HEK293 (cell line): Measurements from ENCODE around the gene PEX16.

Experiments used
- CTCF ChIA-PET: fragments of 350-600 bp; formaldehyde crosslinking; extraction: SDS; loops from one replicate; lab custom pipeline; 2021; ENCODE audit warnings: antibody characterized with exemption; lab: Yijun Ruan, JAX
- POLR2A ChIA-PET: fragments of 300-600 bp; formaldehyde crosslinking; extraction: SDS; loops from one replicate; lab custom pipeline; 2020; ENCODE audit warnings: antibody characterized with exemption, inconsistent platforms; lab: Yijun Ruan, JAX
- H3K27ac ChIP-seq: fragments of 200-500 bp; sonication (Bioruptor generic); 2 replicates; pipeline ENCODE4 v1.5.1; 2014; ENCODE audit warnings: low read depth, low read length, control low read depth, inconsistent platforms; ENCODE audit errors: extremely low read depth
- H3K36me3 ChIP-seq, 2 experiments: fragments of 200-500 bp in 1 of 2; sonication (Bioruptor generic) in 1 of 2; 1 replicate in 1 of 2; 2 replicates in 1 of 2; pipeline ENCODE4 v1.5.1; 2014 to 2017; ENCODE audit warnings: inconsistent platforms in 2 of 2, low read length in 2 of 2; ENCODE audit not compliant: control insufficient read depth in 2 of 2, insufficient read depth in 1 of 2
- H3K4me1 ChIP-seq: fragments of 200-500 bp; sonication (Bioruptor generic); 2 replicates; pipeline ENCODE4 v1.5.1; 2014; ENCODE audit warnings: mild to moderate bottlenecking, low read length, inconsistent platforms; ENCODE audit not compliant: control insufficient read depth, insufficient read depth
- H3K4me3 ChIP-seq: 2 replicates; pipeline ENCODE4 v1.5.1; 2011; ENCODE audit warnings: low read depth, mild to moderate bottlenecking, control low read depth, low read length, moderate library complexity
- H3K9me3 ChIP-seq: fragments of 200-500 bp; sonication (Bioruptor generic); 2 replicates; pipeline ENCODE4 v1.5.1; 2014; ENCODE audit warnings: low read depth, low read length, inconsistent platforms; ENCODE audit not compliant: control insufficient read depth, insufficient read depth
- BCL11A ChIP-seq: fragments of 450-650 bp; formaldehyde crosslinking; IDR thresholded peaks from 2 replicates; pipeline ENCODE4 v1.5.1; 2016; ENCODE audit warnings: low read depth, missing biosample characterization, missing genetic modification characterization
- GLIS2 ChIP-seq: fragments of 450-650 bp; formaldehyde crosslinking; IDR thresholded peaks from 2 replicates; pipeline ENCODE4 v1.5.1; 2016; ENCODE audit warnings: missing biosample characterization, missing genetic modification characterization
- HIC1 ChIP-seq: fragments of 450-650 bp; formaldehyde crosslinking; IDR thresholded peaks from 2 replicates; pipeline ENCODE4 v1.5.1; 2016; ENCODE audit warnings: missing biosample characterization, missing genetic modification characterization
- MYNN ChIP-seq: fragments of 450-650 bp; formaldehyde crosslinking; IDR thresholded peaks from 2 replicates; pipeline ENCODE4 v1.5.1; 2016; ENCODE audit warnings: missing biosample characterization, missing genetic modification characterization, borderline replicate concordance
- WT1 ChIP-seq: fragments of 450-650 bp; formaldehyde crosslinking; IDR thresholded peaks from 2 replicates; pipeline ENCODE4 v1.5.1; 2016; ENCODE audit warnings: missing biosample characterization, missing genetic modification characterization
- ZBTB44 ChIP-seq: fragments of 450-650 bp; IDR thresholded peaks from 2 replicates; pipeline ENCODE4 v1.5.1; 2018; ENCODE audit warnings: missing biosample characterization, mild to moderate bottlenecking, missing genetic modification characterization
- ZBTB8A ChIP-seq: fragments of 450-650 bp; formaldehyde crosslinking; IDR thresholded peaks from 2 replicates; pipeline ENCODE4 v1.5.1; 2016; ENCODE audit warnings: missing biosample characterization, missing genetic modification characterization
- ZNF23 ChIP-seq: fragments of 450-650 bp; formaldehyde crosslinking; IDR thresholded peaks from 2 replicates; pipeline ENCODE4 v1.5.1; 2016; ENCODE audit warnings: missing biosample characterization, missing genetic modification characterization, borderline replicate concordance
- ZNF266 ChIP-seq: fragments of 450-650 bp; formaldehyde crosslinking; IDR thresholded peaks from 2 replicates; pipeline ENCODE4 v1.5.1; 2016; ENCODE audit warnings: missing biosample characterization, missing genetic modification characterization, low read depth
- ZNF335 ChIP-seq: fragments of 450-650 bp; formaldehyde crosslinking; conservative IDR thresholded peaks from 2 replicates; pipeline ENCODE4 v1.5.1; 2016; ENCODE audit warnings: missing biosample characterization, missing genetic modification characterization
- ZNF394 ChIP-seq: fragments of 450-650 bp; formaldehyde crosslinking; IDR thresholded peaks from 2 replicates; pipeline ENCODE4 v1.5.1; 2016; ENCODE audit warnings: missing biosample characterization, missing genetic modification characterization, mild to moderate bottlenecking, moderate library complexity, borderline replicate concordance
- ZNF398 ChIP-seq: fragments of 450-650 bp; formaldehyde crosslinking; IDR thresholded peaks from 2 replicates; pipeline ENCODE4 v1.5.1; 2017; ENCODE audit warnings: missing biosample characterization, missing genetic modification characterization
- ZNF530 ChIP-seq: fragments of 450-650 bp; formaldehyde crosslinking; IDR thresholded peaks from 2 replicates; pipeline ENCODE4 v1.5.1; 2016; ENCODE audit warnings: low read depth, missing biosample characterization, missing genetic modification characterization
- ZNF585B ChIP-seq: fragments of 450-650 bp; formaldehyde crosslinking; IDR thresholded peaks from 2 replicates; pipeline ENCODE4 v1.5.1; 2016; ENCODE audit warnings: missing biosample characterization, missing genetic modification characterization
- ZNF600 ChIP-seq: fragments of 450-650 bp; formaldehyde crosslinking; IDR thresholded peaks from 2 replicates; pipeline ENCODE4 v1.5.1; 2016; ENCODE audit warnings: missing biosample characterization, missing genetic modification characterization
- ZNF621 ChIP-seq: fragments of 450-650 bp; formaldehyde crosslinking; IDR thresholded peaks from 2 replicates; pipeline ENCODE4 v1.5.1; 2017; ENCODE audit warnings: missing biosample characterization, missing genetic modification characterization
- ZNF629 ChIP-seq: fragments of 450-650 bp; formaldehyde crosslinking; IDR thresholded peaks from 2 replicates; pipeline ENCODE4 v1.5.1; 2017; ENCODE audit warnings: missing biosample characterization, missing genetic modification characterization
- ZNF670 ChIP-seq: fragments of 450-650 bp; formaldehyde crosslinking; IDR thresholded peaks from 2 replicates; pipeline ENCODE4 v1.5.1; 2016; ENCODE audit warnings: missing biosample characterization, missing genetic modification characterization, low read depth
- ZNF747 ChIP-seq: fragments of 450-650 bp; formaldehyde crosslinking; IDR thresholded peaks from 2 replicates; pipeline ENCODE4 v1.5.1; 2016; ENCODE audit warnings: missing biosample characterization, missing genetic modification characterization
- ZNF76 ChIP-seq: fragments of 450-650 bp; formaldehyde crosslinking; IDR thresholded peaks from 2 replicates; pipeline ENCODE4; 2016; ENCODE audit warnings: low read depth, missing biosample characterization, missing genetic modification characterization, borderline replicate concordance
- ZNF791 ChIP-seq: fragments of 450-650 bp; formaldehyde crosslinking; IDR thresholded peaks from 2 replicates; pipeline ENCODE4 v1.5.1; 2016; ENCODE audit warnings: missing biosample characterization, missing genetic modification characterization
- ZSCAN4 ChIP-seq: fragments of 450-650 bp; formaldehyde crosslinking; IDR thresholded peaks from 2 replicates; pipeline ENCODE4 v1.5.1; 2017; ENCODE audit warnings: missing biosample characterization, missing genetic modification characterization

The PEX16 gene

GRCh38 chr11:45902452-45903380 lies 15.0 kb downstream of the PEX16 start:
- POLR2A ChIA-PET, result no interaction called here
- CTCF ChIA-PET, result no interaction called here
- Histone ChIP-seq H3K36me3 (peaks cover 0 to 29% of the 10 kb centered on the region in 2 experiments; a peak in 1 of 3 replicates), H3K27ac (no peak overlapping the region), H3K4me3 (no peak overlapping the region), H3K4me1 (peaks cover 4% of the 10 kb centered on the region; the same call in 1 of the 2 replicates), H3K9me3 (no peaks in the 10 kb centered on the region)
- TF ChIP-seq ZBTB44, result no peak
- peak; percentile 35; the same call in 1 of the 2 replicates for TF ChIP-seq GLIS2
- TF ChIP-seq BCL11A (tag by site-specific recombination), result no peak
- TF ChIP-seq MYNN, result no peak

- TF ChIP-seq ZNF585B (tag by site-specific recombination) (no peak), HIC1 (tag by site-specific recombination) (no peak), ZNF621 (tag by site-specific recombination) (no peak), ZSCAN4 (tag by site-specific recombination) (no peak), WT1 (no peak), ZNF23 (tag by site-specific recombination) (no peak), ZNF266 (tag by site-specific recombination) (no peak), ZNF791 (tag by site-specific recombination) (no peak)
- H3K36me3 ChIP-seq, result peaks cover 0 to 29% of the 10 kb centered on the region in 2 experiments; a peak in 1 of 3 replicates
- CTCF ChIA-PET, result interaction anchor here (0.7 to 1.2 kb wide), 2 partner anchors 28 to 91 kb away, joined by 4 read pairs; no protein-coding TSS in a partner anchor
- H3K9me3 ChIP-seq, result no peaks in the 10 kb centered on the region
- POLR2A ChIA-PET, result interaction anchor here (1.6 kb wide), 1 partner anchor 16 kb away, joined by 8 read pairs; the partner anchor contains the start of gene PEX16
- H3K27ac ChIP-seq, result no peak overlapping the region
- H3K4me3 ChIP-seq, result no peak overlapping the region
- H3K4me1 ChIP-seq, result peaks cover 4% of the 10 kb centered on the region; the same call in 1 of the 2 replicates
These were observed 16.1 kb downstream of the PEX16 start for GRCh38 chr11:45901626-45902025.

GRCh38 chr11:45900916-45901617 lies 16.6 kb downstream of the PEX16 start:
- no peaks in the 10 kb centered on the region for H3K9me3 ChIP-seq
- ChIA-PET POLR2A (interaction anchor here (1.6 kb wide), 1 partner anchor 17 kb away, joined by 8 read pairs; the partner anchor contains the start of gene PEX16), CTCF (interaction anchor here (0.6 to 1.2 kb wide), 3 partner anchors 27 to 111 kb away, joined by 3 to 4 read pairs (median 4); no protein-coding TSS in a partner anchor)
- H3K4me1 ChIP-seq, result peaks cover 4% of the 10 kb centered on the region; the same call in 1 of the 2 replicates
- no peak overlapping the region for H3K27ac ChIP-seq
- peaks cover 0 to 29% of the 10 kb centered on the region in 2 experiments; a peak in 1 of 3 replicates for H3K36me3 ChIP-seq
- H3K4me3 ChIP-seq, result peak overlapping the region; percentile 63
- TF ChIP-seq ZNF335 (tag by site-specific recombination), result no peak
- TF ChIP-seq ZBTB8A, result no peak
- peak; percentile 52 for TF ChIP-seq ZNF398 (tag by site-specific recombination)
- TF ChIP-seq ZNF530, result no peak
- TF ChIP-seq ZNF76 (tag by site-specific recombination), result peak; percentile 41; the same call in 1 of the 2 replicates
- peak; percentile 30; the same call in 1 of the 2 replicates for TF ChIP-seq ZNF394 (tag by site-specific recombination)
- no peak for TF ChIP-seq ZNF670
- TF ChIP-seq ZNF747 (tag by site-specific recombination), result no peak
- TF ChIP-seq ZNF600 (tag by site-specific recombination), result peak; percentile 38; the same call in 1 of the 2 replicates
- no peak for TF ChIP-seq ZNF629
